ENCODE results near the gene SLC22A23.

- TF ChIP-seq CTCF (conservative IDR thresholded peaks at IDR 0.05; ENCODE audit: low read depth in 2 of 2) (no peak), EZH2phosphoT487 (IDR thresholded peaks at IDR 0.05; ENCODE audit: unreplicated experiment) (no peak), REST (IDR thresholded peaks at IDR 0.05; ENCODE audit: unreplicated experiment) (no peak), EZH2 (IDR thresholded peaks at IDR 0.05; ENCODE audit: low read depth, unreplicated experiment) (no peak), JUNB (IDR thresholded peaks at IDR 0.05; ENCODE audit: unreplicated experiment) (no peak)
- TF ChIP-seq, protein P1, sequence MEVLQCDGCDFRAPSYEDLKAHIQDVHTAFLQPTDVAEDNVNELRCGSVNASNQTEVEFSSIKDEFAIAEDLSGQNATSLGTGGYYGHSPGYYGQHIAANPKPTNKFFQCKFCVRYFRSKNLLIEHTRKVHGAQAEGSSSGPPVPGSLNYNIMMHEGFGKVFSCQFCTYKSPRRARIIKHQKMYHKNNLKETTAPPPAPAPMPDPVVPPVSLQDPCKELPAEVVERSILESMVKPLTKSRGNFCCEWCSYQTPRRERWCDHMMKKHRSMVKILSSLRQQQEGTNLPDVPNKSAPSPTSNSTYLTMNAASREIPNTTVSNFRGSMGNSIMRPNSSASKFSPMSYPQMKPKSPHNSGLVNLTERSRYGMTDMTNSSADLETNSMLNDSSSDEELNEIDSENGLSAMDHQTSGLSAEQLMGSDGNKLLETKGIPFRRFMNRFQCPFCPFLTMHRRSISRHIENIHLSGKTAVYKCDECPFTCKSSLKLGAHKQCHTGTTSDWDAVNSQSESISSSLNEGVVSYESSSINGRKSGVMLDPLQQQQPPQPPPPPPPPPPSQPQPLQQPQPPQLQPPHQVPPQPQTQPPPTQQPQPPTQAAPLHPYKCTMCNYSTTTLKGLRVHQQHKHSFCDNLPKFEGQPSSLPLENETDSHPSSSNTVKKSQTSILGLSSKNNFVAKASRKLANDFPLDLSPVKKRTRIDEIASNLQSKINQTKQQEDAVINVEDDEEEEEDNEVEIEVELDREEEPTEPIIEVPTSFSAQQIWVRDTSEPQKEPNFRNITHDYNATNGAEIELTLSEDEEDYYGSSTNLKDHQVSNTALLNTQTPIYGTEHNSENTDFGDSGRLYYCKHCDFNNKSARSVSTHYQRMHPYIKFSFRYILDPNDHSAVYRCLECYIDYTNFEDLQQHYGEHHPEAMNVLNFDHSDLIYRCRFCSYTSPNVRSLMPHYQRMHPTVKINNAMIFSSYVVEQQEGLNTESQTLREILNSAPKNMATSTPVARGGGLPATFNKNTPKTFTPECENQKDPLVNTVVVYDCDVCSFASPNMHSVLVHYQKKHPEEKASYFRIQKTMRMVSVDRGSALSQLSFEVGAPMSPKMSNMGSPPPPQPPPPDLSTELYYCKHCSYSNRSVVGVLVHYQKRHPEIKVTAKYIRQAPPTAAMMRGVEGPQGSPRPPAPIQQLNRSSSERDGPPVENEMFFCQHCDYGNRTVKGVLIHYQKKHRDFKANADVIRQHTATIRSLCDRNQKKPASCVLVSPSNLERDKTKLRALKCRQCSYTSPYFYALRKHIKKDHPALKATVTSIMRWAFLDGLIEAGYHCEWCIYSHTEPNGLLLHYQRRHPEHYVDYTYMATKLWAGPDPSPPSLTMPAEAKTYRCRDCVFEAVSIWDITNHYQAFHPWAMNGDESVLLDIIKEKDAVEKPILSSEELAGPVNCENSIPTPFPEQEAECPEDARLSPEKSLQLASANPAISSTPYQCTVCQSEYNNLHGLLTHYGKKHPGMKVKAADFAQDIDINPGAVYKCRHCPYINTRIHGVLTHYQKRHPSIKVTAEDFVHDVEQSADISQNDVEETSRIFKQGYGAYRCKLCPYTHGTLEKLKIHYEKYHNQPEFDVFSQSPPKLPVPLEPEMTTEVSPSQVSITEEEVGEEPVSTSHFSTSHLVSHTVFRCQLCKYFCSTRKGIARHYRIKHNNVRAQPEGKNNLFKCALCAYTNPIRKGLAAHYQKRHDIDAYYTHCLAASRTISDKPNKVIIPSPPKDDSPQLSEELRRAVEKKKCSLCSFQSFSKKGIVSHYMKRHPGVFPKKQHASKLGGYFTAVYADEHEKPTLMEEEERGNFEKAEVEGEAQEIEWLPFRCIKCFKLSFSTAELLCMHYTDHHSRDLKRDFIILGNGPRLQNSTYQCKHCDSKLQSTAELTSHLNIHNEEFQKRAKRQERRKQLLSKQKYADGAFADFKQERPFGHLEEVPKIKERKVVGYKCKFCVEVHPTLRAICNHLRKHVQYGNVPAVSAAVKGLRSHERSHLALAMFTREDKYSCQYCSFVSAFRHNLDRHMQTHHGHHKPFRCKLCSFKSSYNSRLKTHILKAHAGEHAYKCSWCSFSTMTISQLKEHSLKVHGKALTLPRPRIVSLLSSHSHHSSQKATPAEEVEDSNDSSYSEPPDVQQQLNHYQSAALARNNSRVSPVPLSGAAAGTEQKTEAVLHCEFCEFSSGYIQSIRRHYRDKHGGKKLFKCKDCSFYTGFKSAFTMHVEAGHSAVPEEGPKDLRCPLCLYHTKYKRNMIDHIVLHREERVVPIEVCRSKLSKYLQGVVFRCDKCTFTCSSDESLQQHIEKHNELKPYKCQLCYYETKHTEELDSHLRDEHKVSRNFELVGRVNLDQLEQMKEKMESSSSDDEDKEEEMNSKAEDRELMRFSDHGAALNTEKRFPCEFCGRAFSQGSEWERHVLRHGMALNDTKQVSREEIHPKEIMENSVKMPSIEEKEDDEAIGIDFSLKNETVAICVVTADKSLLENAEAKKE (CRISPR knock-in tag; IDR thresholded peaks at IDR 0.05), result no peak
Measured at GRCh38 chr6:3451498-3451897, 5.4 kb downstream of the SLC22A23 start.
